Brain microvascular endothelial cell (primary cell): Measurements from ENCODE around the gene AKT1S1.

Source experiments
- DNase-seq: peaks from one replicate; pipeline ENCODE4 v3.0.0-alpha.2; 2020
- H3K27ac ChIP-seq: fragments of 250-450 bp; sonication (Bioruptor Pico); 2 replicates; pipeline ENCODE4 v1.5.1; 2020; ENCODE audit warnings: mild to moderate bottlenecking, moderate library complexity
- H3K27me3 ChIP-seq: fragments of 250-450 bp; sonication (Bioruptor Pico); replicated peaks from 2 replicates; pipeline ENCODE4 v1.5.1; 2020; ENCODE audit warnings: mild to moderate bottlenecking
- H3K36me3 ChIP-seq: fragments of 250-450 bp; sonication (Bioruptor Pico); replicated peaks from 2 replicates; pipeline ENCODE4 v1.5.1; 2020; ENCODE audit warnings: mild to moderate bottlenecking
- H3K4me3 ChIP-seq: 2 replicates; pipeline ENCODE4 v1.5.1; 2011; ENCODE audit warnings: low read depth, mild to moderate bottlenecking, control low read depth, low read length, moderate library complexity
- in situ Hi-C: cut with HindIII; loops from 2 replicates; pipeline ENCODE4 v1.10.0; 2017; ENCODE audit warnings: low sequenced_read_pairs, low pct_ligation_motif_present
- TF ChIP-seq, protein P1 (sequence below): IDR thresholded peaks from 2 replicates; pipeline ENCODE4 v1.5.1; 2011; ENCODE audit warnings: low read depth, mild to moderate bottlenecking, moderate library complexity, low read length, control low read depth, inconsistent platforms; ENCODE audit errors: missing control alignments

The AKT1S1 gene

DNA sequence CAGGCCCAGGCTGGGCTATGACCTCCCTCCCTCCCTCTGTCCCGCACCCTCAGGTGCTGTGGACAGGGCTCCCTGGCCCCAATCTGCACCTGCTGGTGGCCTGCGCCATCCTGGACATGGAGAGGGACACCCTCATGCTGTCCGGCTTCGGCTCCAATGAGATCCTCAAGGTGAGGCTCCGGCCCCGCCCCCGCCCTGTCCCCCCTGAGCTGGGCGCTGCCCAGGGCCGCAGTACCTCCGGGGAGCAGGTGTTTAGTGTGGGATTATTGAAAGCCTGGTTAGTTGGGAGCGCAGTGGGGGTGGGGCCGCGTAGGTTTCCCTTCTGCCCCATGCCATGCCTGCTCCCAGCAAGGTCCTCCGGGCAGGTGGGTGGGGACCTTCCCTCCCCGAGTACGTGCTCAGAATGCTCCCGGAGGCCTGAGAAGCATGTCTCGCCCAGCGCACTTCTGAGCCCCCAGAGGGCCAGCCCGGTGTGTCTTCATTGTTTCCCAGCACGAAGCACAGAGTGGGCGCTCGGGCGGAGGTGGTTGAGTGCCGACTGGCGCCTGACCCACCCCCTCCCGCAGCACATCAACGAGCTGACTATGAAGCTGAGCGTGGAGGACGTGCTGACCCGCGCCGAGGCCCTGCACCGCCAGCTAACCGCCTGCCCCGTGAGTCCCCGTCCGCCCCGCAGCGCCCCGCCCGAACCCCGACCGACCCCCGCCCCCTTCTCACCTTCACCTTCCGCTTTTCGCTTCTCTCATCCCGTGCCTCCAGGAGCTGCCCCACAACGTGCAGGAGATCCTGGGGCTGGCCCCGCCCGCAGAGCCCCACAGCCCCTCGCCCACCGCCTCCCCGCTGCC lies 10.7 kb upstream of the AKT1S1 start:
- H3K4me3 ChIP-seq, result no peak overlapping the region
- no peaks in the 10 kb centered on the region for H3K27me3 ChIP-seq
- in situ Hi-C loops, result no loop called here
- no peak overlapping the region for H3K27ac ChIP-seq
- peaks cover 22% of the 10 kb centered on the region for H3K36me3 ChIP-seq
- no peak for DNase-seq
- TF ChIP-seq, protein P1, sequence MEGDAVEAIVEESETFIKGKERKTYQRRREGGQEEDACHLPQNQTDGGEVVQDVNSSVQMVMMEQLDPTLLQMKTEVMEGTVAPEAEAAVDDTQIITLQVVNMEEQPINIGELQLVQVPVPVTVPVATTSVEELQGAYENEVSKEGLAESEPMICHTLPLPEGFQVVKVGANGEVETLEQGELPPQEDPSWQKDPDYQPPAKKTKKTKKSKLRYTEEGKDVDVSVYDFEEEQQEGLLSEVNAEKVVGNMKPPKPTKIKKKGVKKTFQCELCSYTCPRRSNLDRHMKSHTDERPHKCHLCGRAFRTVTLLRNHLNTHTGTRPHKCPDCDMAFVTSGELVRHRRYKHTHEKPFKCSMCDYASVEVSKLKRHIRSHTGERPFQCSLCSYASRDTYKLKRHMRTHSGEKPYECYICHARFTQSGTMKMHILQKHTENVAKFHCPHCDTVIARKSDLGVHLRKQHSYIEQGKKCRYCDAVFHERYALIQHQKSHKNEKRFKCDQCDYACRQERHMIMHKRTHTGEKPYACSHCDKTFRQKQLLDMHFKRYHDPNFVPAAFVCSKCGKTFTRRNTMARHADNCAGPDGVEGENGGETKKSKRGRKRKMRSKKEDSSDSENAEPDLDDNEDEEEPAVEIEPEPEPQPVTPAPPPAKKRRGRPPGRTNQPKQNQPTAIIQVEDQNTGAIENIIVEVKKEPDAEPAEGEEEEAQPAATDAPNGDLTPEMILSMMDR, result no peak

- H3K27me3 ChIP-seq, result no peaks in the 10 kb centered on the region
- no peak overlapping the region for H3K27ac ChIP-seq
- TF ChIP-seq, protein P1, result no peak
- in situ Hi-C loops, result no loop called here
- H3K36me3 ChIP-seq, result peaks cover 29% of the 10 kb centered on the region
- H3K4me3 ChIP-seq, result no peak overlapping the region
- DNase-seq, result no peak
These were observed 10.0 kb upstream of the AKT1S1 start for GRCh38 chr19:49887037-49887664.

GRCh38 chr19:49884760-49885159 lies 7.6 kb upstream of the AKT1S1 start:
- H3K27me3 ChIP-seq, result no peaks in the 10 kb centered on the region
- in situ Hi-C loops, result no loop called here
- TF ChIP-seq, protein P1, result no peak
- no peak for DNase-seq
- H3K4me3 ChIP-seq, result no peak overlapping the region
- no peak overlapping the region for H3K27ac ChIP-seq
- peaks cover 45% of the 10 kb centered on the region for H3K36me3 ChIP-seq

DNA sequence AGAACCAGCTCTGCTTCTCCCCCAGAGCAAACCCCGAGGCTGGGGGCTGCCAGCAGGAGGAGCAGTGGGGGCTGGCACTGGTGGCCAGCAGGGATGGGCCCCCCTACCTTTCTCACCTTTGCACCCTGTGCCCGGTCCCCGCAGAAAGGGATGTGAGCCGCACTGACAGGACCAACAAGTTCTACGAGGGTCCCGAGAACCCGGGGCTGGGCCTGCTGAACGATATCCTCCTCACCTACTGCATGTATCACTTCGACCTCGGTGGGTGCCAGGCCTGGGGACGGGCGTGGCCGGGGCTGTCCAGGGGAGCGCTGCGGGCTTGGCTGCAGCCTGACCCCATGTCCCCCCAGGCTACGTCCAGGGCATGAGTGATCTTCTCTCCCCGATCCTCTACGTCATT lies 7.0 kb upstream of the AKT1S1 start:
- TF ChIP-seq, protein P1, result no peak
- Histone ChIP-seq H3K27ac (no peak overlapping the region), H3K27me3 (no peaks in the 10 kb centered on the region), H3K4me3 (no peak overlapping the region), H3K36me3 (peaks cover 46% of the 10 kb centered on the region)
- in situ Hi-C loops, result no loop called here
- DNase-seq, result no peak

- Histone ChIP-seq H3K4me3 (no peak overlapping the region), H3K27ac (no peak overlapping the region), H3K36me3 (peaks cover 44% of the 10 kb centered on the region), H3K27me3 (no peaks in the 10 kb centered on the region)
- in situ Hi-C loops, result no loop called here
- no peak for DNase-seq
- TF ChIP-seq, protein P1, result no peak
These were observed 5.9 kb upstream of the AKT1S1 start for GRCh38 chr19:49883094-49883493.
